OCI-LY3 (cell line): ENCODE measurements around the gene CHMP5.

Source experiments
- EZH2phosphoT487 ChIP-seq: fragments of 200-600 bp; shearing (Covaris generic); IDR thresholded peaks from 2 replicates; pipeline ENCODE4 v1.6.1; 2018; ENCODE audit warnings: antibody characterized with exemption, mixed run types, low read depth
- TF ChIP-seq, protein P1 (sequence below): fragments of 200-600, 300-600 bp; sonication (generic); IDR thresholded peaks from 2 replicates; pipeline ENCODE4 v1.5.1; 2014; ENCODE audit warnings: antibody characterized with exemption, low read length, low read depth

DNA sequence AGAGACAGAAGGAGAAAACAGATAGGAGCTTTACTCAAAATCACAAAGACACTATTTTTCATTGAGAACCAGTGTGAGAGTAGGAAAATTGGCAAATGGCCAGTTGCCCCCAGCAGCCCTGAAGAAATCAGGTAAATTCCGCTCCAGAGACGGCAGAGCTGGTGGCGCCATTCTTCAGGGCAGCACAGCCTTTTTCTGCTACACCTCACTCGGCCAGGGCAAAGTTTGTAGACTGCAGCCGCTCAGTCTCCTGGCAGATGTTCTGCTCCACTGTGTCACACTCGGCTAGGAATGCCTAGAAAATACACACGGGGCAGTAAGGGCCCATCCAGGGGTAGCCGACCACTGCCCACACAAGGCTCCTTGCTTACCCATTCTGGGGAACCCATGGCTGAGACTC, 9.8 kb upstream of the CHMP5 start:
- TF ChIP-seq, protein P1, sequence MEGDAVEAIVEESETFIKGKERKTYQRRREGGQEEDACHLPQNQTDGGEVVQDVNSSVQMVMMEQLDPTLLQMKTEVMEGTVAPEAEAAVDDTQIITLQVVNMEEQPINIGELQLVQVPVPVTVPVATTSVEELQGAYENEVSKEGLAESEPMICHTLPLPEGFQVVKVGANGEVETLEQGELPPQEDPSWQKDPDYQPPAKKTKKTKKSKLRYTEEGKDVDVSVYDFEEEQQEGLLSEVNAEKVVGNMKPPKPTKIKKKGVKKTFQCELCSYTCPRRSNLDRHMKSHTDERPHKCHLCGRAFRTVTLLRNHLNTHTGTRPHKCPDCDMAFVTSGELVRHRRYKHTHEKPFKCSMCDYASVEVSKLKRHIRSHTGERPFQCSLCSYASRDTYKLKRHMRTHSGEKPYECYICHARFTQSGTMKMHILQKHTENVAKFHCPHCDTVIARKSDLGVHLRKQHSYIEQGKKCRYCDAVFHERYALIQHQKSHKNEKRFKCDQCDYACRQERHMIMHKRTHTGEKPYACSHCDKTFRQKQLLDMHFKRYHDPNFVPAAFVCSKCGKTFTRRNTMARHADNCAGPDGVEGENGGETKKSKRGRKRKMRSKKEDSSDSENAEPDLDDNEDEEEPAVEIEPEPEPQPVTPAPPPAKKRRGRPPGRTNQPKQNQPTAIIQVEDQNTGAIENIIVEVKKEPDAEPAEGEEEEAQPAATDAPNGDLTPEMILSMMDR = no peak
- TF ChIP-seq EZH2phosphoT487 = no peak
